Bone marrow (tissue), 2 donors: ENCODE measurements around the gene TMPRSS12.
"Not testable (repeated sequence)": the region's sequence is repeated elsewhere in the genome, so short reads cannot be mapped to it uniquely, and the experiment has no call there.

Source experiments
- DNase-seq, 2 donors: peaks; one replicate each; lab custom pipeline; 2025; lab: John Stamatoyannopoulos, UW

The TMPRSS12 gene, protein sequence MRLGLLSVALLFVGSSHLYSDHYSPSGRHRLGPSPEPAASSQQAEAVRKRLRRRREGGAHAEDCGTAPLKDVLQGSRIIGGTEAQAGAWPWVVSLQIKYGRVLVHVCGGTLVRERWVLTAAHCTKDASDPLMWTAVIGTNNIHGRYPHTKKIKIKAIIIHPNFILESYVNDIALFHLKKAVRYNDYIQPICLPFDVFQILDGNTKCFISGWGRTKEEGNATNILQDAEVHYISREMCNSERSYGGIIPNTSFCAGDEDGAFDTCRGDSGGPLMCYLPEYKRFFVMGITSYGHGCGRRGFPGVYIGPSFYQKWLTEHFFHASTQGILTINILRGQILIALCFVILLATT

GRCh38 chr12:50842637-50843493 lies at the start of gene TMPRSS12:
Gene TMPRSS12, plus strand, starts transcription at chr12:50842926. Its CDS starts 39 bp downstream, at chr12:50842965.
- DNase-seq = no peak

- no peak for DNase-seq
These were observed 42.8 kb upstream of the TMPRSS12 start for GRCh38 chr12:50799908-50800307.

DNA sequence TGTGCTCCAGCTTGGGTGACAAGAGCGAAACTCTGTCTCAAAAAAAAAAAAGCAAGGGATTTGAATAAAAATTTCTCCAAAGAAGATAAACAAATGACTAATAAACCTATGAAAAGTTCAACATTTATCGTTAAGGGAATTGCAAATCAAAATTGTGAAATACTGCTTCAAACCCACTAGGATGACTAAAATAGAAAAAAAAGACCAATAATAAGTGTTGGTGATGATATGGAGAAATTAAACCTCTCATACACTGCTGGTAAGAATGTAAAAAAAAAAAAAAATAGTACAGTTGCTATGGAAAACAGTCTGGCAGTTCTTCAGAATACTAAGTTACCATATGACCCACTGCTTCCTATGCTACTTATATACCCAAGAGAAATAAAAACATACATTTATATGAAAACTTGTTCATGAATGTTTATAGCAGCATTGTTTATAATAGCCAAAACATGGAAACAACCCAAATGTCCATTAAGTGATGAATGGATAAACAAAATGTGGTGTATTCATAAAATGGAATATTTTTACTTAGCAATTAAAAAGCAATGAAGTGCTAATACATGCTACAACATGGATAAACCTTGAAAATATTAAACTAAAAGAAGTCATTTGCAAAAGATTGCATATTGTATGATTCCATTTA lies 39.4 kb upstream of the TMPRSS12 start:
- DNase-seq = no peak

DNA sequence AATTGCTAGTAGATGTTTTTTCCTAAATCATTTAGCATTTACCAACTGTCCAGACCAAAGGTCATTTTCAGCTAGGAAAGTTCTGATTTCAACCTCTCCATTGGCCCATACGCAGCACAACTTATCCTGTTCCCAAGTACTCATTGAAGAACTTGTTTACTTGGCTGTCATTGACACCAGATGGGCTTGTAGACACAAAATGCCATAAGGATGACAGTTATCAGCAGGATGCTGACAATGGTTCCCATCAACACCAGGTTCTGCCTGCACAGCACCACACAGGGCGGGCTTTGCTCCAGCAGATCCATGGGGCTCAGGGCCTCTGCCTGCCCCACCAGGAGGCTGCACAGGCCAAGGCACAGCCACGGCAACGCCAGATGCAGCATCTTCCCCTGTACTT lies 36.5 kb upstream of the TMPRSS12 start:
- DNase-seq = no peak

- DNase-seq = not testable (repeated sequence)
These were observed 33.6 kb upstream of the TMPRSS12 start for GRCh38 chr12:50809131-50809530.

- DNase-seq = not testable (repeated sequence)
These were observed 27.8 kb upstream of the TMPRSS12 start for GRCh38 chr12:50814921-50815320.

DNA sequence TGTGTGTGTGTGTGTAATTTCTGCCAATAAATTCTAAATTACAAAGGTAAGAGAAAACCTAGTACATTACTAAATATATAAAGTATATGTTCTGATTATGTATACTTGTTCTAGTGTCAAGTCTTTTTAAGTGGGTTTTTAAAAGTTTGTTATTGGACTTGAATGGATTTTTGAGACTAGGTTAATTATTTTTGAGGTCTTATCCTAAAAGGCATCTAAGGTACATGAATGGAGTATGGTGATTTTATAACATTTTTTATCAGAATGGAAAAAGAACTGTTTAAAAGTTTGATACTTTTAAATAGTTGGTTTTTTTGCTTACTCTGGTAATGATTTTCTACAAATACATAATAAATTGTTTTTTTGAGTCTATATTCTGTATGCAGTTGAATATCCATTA lies 22.5 kb upstream of the TMPRSS12 start:
- DNase-seq = no peak

DNA sequence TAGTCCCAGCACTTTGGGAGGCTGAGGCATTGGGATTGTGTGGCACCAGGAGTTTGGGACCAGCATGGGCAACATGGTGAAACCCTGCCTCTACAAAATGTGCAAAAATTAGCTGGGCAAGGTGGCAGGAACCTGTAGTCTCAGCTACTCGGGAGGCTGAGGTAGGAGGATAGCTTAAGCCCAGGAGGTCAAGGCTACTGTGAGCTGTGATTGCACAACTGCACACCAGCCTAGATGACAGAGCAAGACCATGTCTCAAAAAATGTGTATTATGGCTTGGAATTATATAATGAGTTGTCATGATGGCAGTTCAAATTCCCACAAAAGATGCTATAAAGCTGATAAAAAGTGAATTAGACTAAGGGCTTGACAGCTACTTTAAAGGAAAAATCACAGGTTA lies 20.6 kb upstream of the TMPRSS12 start:
- no peak for DNase-seq

- not testable (repeated sequence) for DNase-seq
These were observed 19.0 kb upstream of the TMPRSS12 start for GRCh38 chr12:50823724-50824123.

- no peak for DNase-seq
These were observed 17.8 kb upstream of the TMPRSS12 start for GRCh38 chr12:50824914-50825313.

GRCh38 chr12:50825372-50825838 lies 17.3 kb upstream of the TMPRSS12 start:
- peak in 1 of 2 donors; percentile 55 for DNase-seq

- DNase-seq = no peak
These were observed 14.6 kb upstream of the TMPRSS12 start for GRCh38 chr12:50828121-50828520.

DNA sequence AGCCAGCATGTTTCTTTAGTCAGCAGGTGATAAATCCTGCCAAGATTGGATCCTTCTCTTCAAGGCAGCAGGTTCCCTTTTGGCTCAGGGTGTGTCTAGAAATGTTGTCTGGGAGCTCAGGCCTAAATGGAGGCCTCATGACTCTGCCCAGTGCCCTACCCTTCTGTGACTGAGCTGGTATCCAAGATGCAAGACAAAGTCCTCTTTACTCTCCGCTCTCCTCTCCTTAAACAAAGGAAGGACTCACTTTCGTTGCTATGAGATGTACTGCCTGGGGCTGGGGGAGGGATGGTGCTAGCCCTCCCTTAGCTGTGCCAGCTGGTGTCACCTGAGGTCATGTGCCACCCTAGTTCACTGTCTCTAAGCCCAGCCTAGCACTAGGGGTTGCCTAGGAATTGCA lies 13.8 kb upstream of the TMPRSS12 start:
- no peak for DNase-seq

- not testable (repeated sequence) for DNase-seq
These were observed 8.9 kb upstream of the TMPRSS12 start for GRCh38 chr12:50833801-50834200.

- no peak for DNase-seq
These were observed 3.7 kb upstream of the TMPRSS12 start for GRCh38 chr12:50839042-50839441.

DNA sequence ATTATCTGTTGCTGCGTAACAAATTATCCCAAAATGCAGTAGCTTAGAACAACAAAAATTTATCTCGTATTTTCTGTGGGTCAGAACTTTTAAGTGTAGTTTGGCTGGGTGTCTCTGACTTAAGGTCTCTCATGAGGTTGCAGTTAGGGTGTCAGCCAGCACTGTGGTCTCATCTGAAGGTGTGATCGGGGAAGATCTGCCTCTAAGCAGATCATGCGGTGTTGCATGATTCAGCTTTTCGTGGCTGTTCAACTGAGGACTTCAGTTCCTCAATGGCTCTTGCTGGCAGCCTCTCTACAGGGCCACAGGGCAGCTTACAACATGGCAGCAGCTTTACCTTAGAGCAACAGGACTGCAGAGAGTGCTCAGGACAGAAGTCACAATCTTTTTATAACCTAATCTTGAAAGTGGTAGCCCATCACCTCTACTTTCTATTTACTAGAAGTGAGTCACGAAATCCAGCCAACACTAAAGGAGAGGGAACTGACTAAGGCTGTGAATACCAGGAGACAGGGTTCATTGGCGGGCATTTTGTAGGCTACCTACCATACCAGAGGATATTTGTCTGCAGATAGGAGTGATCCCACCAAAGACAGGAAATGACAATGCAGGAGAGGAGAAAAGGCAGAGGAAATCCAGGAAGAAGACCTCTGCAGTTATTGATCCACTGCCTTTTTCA lies 1.8 kb upstream of the TMPRSS12 start:
- DNase-seq = no peak

GRCh38 chr12:50841716-50842531 lies 802 bp upstream of the TMPRSS12 start:
- no peak for DNase-seq

- no peak for DNase-seq
These were observed 2.4 kb downstream of the TMPRSS12 start for GRCh38 chr12:50845021-50845647.

GRCh38 chr12:50848963-50849362 lies 6.2 kb downstream of the TMPRSS12 start:
- no peak for DNase-seq

- not testable (repeated sequence) for DNase-seq
These were observed 12.5 kb downstream of the TMPRSS12 start for GRCh38 chr12:50855218-50855617.
